CD1c-positive myeloid dendritic cell (primary cell): ENCODE results near the gene SEMA3G.

ENCODE experiments used
- DNase-seq: peaks from one replicate; pipeline ENCODE4 v3.0.0-alpha.2; 2016; ENCODE audit errors: extremely low spot score

The SEMA3G gene

DNA sequence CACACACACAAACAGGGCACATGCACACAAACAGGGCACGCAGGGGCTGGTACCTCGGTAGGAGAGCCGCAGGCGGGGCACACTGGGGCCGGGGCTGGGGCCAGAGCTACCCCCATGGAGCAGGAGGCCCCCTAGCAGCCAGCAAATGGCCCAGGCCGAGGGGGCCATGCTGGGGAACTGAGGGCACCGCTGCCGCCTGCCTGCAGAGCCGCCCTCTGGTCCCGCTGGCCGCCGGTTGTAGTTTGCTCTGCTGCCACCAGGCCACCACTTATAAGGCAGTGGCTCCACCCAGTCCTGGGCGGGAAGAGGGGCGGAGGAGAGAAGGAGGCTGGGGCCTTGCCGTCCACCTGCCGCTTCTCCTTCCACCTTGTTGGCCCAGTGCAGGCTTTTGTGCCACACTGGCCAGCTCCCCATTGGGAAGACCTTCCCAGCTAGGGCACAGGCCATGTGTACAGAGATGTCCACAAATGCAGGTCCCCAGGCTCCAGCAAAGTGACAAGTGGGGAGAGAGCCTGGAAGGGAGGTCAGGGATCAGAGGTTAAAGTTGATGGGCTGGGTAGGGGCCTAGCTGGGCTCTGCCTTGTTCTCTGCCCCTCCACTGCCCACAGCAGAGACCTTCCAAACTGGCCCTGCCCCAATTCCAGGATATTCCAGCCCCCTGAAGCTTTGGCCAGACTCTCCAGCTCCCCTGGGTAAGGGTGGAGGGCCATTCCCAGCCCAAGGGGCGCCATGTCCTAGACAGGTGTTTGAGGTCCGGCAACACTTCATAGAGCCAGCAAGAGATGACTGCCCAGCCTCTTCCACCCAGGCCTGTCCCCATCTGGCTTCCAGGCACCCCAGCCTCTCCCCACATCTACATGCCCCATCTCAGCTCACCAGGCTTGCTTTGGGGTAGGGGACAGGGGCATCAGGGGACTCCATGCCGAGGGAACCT, at the start of gene SEMA3G:
Gene SEMA3G, minus strand, starts transcription at position 244 of the 934 bp plus-strand sequence. Its CDS starts 76 bp downstream, at position 168.
- DNase-seq = peak; percentile 80

DNA sequence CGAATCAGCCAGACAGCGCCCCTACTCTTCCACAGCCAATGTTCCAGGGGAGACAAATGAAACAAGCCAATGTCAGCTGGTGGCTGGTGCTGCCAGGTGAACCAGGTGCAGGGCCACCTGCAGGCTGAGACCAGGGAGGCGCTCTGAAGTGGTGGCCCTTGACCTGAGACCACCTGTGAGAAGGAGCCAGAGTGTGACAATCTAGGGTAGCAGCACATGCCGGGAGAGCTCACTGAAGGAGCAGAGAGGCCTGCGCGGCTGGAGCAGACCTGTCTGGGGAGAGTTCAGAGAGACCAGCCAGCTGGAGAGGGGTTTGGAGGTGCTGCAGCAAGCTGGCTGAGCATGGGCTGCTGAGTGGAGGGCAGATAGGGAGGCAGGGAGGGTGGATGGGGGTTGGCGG, 49.5 kb upstream of the SEMA3G start:
- no peak for DNase-seq

DNA sequence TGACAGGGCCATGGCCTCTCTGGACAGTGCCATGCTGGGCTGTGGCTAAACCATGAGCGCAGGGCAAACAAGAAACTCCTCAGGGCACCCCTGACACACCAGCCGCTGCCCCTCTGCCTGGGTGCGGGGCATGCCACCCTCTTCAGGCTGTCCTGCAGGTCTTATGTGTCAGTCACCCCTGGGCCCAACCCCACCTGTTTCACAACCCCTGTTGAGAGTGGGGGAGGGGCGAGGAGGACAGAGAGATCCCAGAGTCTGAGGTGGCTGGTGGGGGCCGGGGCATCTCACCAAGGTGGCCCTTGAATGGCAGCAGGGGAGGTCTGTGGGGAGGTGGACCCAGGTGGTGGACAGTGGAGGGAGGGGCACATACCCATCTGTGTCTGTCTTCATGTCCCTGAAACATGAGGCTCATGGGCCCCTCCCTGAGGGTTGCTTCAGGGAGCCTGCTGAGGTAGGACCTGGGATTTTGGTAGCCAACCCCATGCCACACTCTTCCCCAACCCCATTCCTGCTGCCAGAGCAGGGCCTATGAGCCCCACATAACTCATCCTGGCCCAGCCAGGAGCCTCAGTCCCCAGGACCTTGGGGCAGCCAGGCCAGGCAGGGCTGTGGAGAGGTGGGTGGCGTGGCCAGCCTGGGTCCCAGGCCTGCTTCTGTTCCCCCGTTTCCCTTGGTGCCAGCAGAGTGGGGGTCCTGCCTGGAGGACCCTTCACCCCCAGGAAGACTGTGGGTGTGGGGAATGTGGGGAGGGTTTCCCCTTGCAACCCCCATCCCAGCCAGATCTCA, 48.5 kb upstream of the SEMA3G start:
- DNase-seq = no peak

DNA sequence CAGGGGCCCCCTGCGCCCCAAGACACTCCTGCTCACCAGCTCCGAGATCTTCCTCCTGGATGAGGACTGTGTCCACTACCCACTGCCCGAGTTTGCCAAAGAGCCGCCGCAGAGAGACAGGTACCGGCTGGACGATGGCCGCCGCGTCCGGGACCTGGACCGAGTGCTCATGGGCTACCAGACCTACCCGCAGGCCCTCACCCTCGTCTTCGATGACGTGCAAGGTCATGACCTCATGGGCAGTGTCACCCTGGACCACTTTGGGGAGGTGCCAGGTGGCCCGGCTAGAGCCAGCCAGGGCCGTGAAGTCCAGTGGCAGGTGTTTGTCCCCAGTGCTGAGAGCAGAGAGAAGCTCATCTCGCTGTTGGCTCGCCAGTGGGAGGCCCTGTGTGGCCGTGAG, 47.2 kb upstream of the SEMA3G start:
- no peak for DNase-seq

DNA sequence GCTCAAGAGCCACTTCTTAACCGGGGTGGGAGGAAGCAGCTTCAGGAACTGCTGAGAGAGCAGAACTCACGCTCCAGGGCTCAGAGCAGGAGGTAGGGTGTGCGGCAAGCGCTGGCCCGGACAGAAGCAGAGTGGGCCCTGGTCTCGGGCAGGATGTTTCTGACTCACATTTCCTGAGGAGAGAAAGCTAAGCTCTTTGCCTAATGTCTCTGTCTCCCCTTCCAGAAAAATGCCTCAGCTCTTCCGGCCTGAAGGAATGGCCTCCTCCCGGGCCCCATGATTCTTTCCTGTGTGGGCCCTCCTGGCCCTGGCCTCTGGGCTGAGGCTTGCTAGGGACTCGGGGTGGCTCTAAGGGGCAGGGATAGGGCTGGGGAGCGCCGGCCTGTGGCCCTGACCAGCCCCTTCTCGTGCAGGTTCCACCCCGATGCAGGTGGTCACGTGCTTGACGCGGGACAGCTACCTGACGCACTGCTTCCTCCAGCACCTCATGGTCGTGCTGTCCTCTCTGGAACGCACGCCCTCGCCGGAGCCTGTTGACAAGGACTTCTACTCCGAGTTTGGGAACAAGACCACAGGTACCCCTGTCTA, 46.1 kb upstream of the SEMA3G start:
- peak; percentile 60 for DNase-seq

DNA sequence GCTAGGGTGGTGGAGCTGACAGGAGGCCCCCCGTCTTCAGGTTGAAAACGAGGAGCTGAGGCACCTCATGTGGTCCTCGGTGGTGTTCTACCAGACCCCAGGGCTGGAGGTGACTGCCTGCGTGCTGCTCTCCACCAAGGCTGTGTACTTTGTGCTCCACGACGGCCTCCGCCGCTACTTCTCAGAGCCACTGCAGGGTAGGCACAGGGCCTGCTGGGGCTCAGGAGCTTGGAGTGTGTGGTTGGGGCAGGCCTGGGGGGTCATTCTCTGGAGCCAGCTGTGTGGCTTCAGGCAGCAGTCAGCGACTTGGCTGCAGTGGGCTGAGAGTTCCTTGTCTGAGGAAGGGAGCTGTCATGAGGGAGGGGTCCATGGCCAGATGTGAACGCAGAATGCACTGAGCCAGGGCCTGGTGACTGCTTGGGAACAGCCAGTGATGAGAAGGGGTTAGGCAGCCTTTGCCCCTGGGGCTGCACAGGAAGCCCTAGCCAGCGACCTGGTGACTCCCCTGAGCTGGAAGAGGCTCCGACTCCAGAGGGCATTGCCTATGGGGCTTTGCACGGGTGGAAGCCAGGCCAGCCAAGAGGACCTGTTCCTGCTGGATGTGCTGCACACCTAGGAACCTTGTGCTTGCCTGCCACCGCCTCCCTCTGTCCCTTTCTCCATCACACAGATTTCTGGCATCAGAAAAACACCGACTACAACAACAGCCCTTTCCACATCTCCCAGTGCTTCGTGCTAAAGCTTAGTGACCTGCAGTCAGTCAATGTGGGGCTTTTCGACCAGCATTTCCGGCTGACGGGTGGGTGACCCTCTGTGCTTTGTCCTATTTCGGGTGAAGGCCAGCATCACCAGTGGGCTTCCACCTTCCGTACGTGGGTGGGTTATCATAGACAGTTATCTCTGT, 45.4 kb upstream of the SEMA3G start:
- DNase-seq = no peak

DNA sequence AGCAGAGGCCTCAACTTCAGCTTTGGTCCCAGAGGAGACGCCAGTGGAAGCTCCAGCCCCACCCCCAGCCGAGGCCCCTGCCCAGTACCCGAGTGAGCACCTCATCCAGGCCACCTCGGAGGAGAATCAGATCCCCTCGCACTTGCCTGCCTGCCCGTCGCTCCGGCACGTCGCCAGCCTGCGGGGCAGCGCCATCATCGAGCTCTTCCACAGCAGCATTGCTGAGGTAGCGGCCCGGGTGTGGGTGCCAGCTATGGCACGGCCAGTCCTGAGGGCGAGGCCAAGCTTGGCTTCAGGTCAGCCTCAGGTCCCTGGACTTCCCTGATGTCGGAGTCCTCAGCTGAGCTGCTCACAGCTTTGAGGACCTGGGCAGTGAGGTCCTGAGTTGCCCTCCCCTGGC, 44.5 kb upstream of the SEMA3G start:
- no peak for DNase-seq

DNA sequence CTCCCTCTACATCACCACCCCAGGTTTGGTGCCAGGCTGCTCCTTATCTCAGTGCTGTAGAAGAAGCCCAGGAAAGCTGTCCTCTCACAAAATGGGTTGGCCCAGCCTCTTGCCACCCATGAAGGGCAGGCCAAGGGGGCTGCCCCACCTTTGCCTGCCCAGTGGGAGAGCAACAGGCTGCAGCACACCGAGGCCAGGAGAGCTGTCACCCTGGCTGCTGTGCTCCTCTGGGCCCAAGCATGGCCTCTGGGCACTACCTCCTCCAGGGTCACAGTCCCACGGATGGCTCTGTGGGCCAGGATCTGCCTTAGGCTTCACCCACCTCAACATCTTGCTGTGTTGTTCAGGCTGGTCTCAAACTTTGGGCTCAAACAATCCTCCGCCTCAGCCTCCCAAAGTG, 43.8 kb upstream of the SEMA3G start:
- no peak for DNase-seq

DNA sequence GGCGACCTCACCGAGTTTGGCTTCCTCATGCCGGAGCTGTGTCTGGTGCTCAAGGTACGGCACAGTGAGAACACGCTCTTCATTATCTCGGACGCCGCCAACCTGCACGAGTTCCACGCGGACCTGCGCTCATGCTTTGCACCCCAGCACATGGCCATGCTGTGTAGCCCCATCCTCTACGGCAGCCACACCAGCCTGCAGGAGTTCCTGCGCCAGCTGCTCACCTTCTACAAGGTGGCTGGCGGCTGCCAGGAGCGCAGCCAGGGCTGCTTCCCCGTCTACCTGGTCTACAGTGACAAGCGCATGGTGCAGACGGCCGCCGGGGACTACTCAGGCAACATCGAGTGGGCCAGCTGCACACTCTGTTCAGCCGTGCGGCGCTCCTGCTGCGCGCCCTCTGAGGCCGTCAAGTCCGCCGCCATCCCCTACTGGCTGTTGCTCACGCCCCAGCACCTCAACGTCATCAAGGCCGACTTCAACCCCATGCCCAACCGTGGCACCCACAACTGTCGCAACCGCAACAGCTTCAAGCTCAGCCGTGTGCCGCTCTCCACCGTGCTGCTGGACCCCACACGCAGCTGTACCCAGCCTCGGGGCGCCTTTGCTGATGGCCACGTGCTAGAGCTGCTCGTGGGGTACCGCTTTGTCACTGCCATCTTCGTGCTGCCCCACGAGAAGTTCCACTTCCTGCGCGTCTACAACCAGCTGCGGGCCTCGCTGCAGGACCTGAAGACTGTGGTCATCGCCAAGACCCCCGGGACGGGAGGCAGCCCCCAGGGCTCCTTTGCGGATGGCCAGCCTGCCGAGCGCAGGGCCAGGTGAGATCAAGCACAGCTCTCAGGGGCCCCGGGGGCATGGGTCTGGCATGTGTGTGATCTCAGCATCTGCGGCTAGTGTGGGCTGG, 43.1 kb upstream of the SEMA3G start:
- DNase-seq = no peak

DNA sequence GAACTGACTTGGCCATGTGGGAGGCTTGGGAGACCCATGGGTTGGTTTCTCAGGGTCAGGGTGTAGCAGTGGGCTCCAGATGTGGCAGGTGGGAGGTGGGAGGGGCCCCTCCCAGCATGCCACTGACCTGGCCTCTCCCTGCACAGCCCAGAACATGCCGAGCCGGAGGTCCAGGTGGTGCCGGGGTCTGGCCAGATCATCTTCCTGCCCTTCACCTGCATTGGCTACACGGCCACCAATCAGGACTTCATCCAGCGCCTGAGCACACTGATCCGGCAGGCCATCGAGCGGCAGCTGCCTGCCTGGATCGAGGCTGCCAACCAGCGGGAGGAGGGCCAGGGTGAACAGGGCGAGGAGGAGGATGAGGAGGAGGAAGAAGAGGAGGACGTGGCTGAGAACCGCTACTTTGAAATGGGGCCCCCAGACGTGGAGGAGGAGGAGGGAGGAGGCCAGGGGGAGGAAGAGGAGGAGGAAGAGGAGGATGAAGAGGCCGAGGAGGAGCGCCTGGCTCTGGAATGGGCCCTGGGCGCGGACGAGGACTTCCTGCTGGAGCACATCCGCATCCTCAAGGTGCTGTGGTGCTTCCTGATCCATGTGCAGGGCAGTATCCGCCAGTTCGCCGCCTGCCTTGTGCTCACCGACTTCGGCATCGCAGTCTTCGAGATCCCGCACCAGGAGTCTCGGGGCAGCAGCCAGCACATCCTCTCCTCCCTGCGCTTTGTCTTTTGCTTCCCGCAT, 42.3 kb upstream of the SEMA3G start:
- DNase-seq = no peak

DNA sequence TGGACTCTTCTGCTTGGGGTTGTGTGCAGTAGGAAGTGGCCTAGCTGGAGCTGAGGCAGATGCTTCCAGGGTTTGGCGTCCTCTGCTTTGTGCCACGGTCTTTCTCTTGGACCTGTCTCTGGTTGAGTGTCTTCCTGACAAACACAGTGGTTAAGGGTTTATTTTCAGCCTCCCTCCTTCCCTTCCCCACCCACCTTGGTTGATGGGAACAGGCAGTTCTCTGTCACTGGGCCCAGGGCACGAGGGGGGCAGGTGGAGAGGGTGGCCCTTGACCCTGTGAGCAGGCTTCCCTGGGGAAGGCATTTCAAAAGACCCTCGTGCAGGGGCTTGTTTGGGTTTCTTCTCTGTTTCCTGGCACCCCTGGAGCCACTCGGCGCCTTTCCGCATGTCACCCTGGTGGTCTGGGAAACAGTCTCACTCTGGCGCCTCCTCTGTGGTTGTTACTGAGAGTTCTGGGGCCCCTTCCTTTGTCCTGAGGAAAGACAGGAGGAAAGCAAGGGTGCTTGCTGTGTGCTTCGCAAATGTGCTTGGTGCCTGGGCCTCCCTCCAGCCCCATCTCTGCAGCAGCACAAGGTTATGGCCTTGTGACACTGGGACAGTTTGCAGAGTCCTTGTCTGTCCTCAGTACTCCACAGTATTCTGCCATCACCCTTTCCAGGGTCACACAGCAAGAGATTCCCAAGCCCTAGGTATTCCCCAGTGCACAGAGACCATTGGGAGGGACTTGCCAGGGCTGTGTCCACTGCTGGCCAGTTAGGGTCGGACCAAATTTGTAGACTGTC, 40.0 kb upstream of the SEMA3G start:
- DNase-seq = no peak

DNA sequence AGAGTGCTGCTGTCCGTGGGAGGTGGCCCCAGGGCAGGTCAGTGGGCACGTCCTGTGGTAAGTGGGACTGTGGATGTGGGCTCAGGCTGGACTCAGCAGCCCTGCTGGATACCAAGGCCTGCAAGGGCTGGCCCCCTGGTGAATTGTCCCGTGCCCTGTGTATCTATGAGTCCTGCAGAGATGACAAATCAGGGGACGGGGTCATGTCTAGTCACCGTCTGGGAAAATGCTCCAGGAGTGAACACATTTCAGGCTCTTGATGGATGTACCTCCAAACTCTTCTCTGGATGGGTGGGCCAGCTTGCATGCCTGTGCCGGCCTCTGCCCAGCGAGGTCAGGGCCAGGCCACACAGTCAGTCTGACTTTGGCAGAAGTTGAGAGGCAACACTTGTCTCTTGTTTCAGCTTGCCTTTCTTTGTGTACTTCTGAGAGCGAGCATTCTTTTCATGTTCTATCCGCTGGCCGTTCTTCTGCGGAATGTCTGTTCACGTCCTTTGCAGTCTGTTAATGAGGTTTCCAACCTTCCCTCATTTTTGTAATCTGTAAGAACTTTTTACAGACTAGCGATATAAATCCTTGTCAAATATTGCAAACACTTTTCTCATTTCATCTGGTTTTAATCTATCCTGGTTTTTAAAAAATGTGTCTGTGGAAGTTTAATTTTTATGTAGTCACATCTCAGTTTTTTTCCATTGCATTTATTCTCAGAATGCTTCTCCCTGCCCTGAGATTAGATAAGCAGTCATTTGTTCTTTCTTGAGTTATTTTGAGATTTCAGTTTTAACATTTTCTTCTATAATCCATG, 38.9 kb upstream of the SEMA3G start:
- no peak for DNase-seq

DNA sequence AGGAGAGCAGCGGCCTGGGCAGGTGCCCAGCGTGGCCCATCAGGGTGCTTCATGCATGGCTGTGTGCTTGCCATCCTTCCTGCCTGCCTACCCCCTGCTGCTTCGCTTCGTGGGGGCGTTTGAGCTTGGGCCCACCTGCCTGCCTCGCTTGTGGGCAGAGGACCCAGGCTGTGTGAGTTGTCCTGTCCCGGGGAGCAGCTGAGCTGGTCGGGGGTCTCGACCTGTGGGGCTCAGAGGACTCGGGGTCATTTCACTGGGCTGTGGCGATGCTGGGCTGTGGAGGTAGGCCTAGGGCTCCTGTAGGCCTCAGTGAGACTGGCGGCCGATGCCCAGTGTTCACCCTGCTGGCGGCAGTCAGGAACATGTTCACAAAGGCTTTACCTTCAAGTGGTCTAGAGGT, 38.2 kb upstream of the SEMA3G start:
- DNase-seq = no peak

DNA sequence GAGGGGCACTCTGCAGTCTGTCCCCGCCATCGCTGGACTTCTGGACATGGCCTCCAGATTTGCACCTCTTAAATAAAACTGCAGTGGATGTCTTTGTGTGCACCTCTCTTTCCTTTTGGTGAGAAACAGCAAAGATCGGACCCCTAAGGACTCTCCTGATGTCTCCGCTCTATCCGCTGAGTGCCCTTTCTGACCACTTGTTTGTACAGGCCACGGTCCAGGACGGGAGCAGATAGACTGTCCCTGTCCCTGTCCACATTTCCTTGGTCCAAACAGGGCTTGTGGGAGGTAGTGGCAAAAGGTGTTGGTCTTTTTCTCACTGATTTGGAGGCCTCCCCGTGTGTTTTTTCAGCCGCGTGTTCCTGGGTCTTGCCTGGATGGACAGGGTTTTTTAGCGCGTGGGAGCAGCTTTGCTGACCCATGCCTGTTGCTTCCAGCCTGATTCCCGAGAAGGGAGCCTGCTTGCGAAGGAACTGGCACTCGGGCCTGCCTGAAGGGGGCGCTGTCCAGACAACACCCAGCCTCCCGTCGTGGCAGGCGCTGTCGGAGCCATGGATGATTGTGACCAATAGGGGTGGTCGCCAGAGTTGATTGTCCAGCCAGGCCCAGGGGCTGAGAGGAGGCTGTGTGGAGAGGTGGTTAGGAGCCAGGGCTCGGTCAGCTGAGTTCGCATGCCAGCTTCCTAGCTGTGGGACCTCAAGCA, 37.1 kb upstream of the SEMA3G start:
- DNase-seq = no peak

DNA sequence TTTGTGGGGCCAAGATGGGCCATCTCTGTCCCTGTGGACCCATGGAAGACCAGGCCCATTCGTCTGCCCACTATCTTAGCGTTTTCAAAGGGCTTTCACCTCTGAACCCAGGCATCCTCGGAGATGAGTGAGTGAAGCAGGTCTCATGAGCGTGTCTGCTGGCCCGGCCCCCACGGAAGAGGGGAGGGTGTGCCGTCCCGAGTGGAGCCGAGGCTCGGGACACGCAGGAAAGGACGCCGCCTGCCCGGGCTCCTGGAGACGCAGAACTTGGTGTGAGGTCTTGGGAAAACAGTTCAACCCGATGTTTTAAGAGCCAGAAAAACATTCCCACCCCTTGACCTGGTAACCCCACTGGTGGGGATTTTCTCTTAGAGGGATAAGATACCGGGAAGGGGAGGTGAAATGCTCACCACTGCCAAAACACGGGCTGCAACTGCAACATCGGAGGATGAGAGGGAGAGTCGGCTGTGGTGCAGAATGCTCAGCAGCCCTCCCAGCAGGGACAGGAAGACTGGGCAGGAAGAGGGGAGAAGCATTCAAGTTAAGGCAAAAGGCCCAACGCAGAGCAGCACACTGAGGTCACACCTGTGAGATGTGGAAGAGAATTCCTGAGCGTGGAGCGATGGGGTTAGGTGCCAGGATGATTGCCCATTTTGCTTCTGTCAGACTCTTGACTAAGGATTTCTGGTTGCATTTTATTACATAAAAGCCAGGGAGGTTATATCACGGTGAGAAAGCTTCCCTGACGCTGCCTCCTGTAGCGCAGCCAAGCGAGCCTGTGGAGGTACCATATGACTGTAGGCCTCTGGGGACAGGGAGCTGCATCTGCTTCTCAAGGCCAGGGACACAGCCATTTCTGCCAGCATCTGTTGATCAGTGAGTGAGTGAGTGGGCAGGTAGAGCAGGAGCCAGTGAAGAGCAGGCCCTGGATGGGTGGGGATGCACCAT, 36.1 kb upstream of the SEMA3G start:
- no peak for DNase-seq

DNA sequence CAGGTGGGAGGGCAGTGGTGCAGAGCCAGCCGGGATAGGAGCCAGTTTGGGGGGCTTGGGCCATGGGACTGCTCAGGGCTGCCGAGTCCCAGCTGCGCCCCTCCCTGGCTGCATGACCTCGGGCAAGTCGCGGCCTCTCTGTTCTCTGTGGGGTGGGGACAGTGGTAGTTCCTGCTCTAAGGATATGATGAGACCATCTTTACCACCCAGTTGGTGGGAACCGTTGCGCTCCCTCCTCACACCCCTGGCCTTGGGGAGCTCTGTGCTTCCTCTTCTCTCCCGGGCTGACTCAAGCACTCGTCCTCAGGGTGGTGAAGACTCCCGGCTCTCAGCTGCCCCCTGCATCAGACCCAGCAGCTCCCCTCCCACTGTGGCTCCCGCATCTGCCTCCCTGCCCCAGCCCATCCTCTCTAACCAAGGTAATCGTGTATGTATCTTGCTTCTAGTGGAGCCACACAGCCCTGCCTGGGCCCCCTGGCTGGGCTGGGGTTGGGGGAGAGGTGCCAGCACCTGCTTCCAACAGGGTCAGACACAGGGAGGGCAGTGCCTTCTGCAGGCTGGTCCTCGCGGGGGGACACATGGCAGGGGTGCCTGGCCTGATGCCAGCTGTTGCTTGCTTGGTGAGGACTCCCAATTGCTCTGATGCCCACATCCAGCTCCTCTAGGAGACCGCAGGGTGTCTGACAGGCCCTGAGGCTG, 35.1 kb upstream of the SEMA3G start:
- peak; percentile 55 for DNase-seq
